ENCODE measurements around the gene MLST8.

The MLST8 gene

DNA sequence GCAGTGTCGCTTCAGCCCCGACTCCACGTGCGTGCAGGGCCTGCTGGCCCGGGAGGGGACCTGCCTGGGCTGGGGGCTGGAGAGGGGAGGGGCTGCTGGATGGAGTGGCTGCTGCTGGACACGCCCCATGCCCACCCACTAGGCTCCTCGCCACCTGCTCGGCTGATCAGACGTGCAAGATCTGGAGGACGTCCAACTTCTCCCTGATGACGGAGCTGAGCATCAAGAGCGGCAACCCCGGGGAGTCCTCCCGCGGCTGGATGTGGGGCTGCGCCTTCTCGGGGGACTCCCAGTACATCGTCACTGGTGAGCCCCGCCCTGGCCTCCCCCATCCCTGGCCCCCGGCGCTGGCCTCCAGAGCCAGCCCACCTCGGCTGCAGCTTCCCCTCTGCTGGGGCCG, 3.1 kb downstream of the MLST8 start:
- in situ Hi-C loops (cut with HindIII; ENCODE audit: low sequenced_read_pairs), result no loop called here

DNA sequence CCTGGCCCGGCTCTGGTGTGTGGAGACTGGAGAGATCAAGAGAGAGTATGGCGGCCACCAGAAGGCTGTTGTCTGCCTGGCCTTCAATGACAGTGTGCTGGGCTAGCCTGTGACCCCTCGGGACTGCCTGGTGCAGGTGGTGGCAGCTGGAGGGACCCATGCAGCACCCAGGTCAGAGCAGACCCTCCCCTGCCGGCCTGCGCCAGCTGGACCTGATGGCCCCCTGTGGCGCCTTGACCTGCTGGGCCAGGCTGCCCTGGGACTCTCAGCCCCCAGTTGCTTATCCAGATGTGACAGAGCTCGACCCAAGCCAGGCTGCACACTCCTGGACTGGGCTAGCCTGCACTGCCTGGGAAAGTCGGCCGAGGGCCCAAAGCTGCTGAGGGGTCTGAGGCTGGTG, 3.5 kb downstream of the MLST8 start:
- in situ Hi-C loops (cut with HindIII; ENCODE audit: low sequenced_read_pairs), result no loop called here

DNA sequence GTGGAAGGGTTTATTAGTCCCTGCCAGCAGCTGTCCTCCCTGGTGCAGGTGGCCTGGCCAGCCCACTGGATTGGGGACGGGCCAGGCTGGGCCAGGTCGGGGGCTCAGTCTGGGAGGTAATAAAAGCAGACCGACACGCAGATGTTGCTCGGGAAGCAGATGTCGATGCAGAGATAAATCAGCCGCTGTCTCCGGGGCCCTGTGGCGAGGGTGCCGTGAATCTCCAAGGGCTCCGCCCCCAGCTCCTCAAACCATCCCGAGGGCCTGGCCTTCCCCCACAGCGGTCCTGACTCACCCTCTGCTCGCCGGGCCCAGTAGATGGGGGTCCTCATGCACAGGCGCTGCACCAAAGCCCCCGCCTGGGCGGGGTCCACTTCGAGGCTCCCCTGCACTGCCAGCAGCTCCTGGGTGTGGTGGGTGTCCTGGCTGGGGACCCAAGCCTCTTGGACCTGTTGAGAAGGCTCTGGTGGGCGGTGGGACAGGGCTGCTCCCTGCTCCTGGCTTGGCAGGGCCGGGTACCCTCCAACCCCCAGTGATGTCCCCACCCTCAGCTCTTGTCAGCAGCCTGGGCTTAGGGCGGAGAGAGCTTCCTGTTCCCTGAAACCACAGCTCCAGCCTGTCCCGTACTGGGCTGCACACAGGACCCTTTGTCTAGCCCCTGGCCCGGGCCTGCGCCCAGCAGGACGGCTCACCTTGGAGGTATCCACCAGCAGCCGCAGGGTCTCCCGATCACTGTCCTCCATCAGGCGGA, 4.2 kb downstream of the MLST8 start:
- in situ Hi-C loops (cut with HindIII; ENCODE audit: low sequenced_read_pairs), result no loop called here

DNA sequence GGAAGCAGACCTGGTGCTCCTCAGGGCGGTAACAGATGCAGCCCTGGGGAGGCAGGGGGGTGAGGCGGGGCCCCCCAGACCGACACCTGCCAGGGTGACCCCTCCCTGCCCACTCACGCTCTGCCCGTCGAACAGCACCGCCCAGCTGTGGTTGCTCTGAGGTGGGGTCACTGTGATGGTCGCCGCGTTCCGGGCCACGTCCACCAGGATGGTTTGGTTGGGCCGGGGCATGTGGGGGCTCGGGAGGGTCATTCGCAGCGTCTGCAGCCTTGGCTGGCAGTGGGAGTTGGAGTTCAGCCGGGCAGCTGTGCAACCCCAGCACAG, 4.7 kb downstream of the MLST8 start:
- in situ Hi-C loops (cut with HindIII; ENCODE audit: low sequenced_read_pairs), result no loop called here

DNA sequence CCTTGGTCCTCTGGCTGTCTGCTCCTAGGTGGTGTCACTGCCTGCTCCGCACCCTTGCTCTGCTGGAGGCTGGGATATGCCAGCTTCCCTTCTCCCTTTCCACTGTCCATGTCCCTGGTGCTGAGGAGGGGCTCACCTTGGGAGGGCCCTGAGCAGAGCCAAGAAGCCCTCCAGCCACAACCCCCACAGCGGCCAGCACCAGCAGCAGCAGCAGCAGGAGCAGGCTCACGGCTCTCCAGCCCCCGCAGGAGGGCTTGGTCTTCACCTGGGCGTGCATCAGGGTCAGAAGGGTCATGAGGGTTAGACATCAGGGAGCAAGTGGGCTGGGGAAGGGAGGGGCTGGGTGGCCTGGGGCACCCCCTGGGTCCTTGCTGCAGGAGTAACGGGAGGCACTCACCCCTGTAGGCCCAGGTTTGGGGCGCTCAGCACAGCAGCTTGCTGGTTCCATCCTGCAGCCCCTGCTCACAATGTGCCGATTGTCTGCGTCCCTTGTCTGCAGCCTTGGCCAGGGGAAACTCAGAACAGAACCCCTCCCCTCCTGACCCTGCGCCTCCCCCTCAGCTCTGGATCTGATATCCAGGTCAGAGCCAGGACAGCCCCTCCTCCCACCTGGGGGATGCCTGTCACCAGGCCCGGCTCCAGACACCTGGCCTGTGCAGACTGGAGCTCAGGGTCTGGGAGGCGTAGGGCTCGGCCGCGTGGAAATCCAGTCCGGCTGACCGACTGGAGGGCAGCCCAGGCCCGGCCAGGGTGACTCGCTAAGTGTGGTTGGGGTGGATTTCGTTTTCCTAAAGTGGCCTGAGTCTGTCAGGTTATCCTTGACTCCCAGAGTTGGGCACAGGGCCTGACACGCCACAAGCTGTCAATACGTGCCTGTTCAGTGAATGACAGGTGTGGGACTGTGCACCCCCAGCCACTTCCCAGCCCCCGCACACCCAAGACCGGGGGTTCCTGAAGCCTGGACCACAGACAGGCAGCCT, 5.4 kb downstream of the MLST8 start, which contains the start of gene BRICD5:
BRICD5 (minus strand) TSS at position 478 of the 980 bp plus-strand sequence; CDS start at position 448, 30 bp downstream.
- in situ Hi-C loops (cut with HindIII; ENCODE audit: low sequenced_read_pairs), result no loop called here

DNA sequence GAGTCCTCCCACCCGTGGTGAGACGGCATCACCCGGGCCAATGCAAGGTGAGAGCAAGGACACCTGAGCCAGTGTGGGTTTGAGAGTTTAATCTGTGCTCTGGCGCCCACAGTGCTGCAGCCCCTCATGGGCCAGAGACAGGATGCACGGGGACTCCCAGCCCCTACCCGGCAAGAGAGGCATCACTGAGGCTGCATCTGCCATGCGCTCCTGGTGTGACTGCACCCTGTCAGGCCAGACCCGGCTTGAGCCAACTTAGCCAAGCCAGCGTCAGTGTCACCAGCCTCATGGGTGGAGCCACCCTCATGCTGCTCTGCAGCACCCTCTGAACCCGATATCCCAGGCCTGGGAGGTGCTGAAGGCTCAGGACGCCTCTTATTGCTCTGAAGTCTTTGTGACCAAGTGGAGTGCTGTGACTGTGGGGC, 6.7 kb downstream of the MLST8 start:
- in situ Hi-C loops (cut with HindIII; ENCODE audit: low sequenced_read_pairs), result no loop called here

DNA sequence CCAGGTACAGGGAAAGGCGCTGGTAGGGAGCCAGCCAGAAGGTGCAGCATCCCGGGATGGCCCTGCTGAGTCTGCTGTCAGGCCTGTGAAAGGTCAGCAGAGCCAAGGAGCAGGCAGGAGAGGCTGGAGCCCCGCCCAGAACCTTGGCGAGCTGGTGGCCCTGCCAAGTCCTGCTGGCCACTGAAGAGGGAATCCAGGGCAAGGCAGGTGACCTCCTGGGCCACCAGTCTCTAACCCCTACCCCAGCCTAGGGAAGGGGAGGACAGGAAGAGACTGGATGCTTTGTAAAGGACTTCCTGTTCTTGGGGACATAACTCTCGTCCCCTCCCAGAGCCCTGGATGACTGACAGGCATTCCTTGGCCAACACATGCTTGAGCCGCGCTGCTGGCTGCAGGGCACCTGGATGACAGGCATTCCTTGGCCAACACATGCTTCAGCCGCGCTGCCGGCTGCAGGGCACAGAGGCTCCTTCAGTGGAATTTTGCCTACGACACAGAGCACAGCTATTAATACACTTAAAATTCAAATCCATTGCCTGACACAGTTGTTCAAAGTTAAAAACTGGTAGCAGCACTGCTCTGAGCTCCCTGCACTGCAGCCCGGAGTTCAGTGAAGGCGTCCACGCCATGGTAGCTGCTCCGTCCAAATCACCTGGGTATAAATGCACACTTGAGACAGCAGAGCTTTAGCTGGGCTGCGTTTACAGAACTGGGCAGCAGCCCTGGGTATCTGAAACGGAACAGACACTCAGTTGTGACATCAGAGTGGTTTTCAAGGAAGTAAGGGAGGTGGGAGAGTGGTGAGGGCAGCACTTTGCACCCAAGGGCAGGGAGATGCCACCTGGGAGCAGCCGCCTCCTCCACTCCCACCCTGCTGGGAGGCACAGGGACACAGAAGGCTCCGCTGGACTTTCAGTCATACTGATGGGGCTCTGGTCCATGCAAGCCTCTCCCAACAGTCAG, 7.4 kb downstream of the MLST8 start:
- in situ Hi-C loops (cut with HindIII; ENCODE audit: low sequenced_read_pairs), result no loop called here

DNA sequence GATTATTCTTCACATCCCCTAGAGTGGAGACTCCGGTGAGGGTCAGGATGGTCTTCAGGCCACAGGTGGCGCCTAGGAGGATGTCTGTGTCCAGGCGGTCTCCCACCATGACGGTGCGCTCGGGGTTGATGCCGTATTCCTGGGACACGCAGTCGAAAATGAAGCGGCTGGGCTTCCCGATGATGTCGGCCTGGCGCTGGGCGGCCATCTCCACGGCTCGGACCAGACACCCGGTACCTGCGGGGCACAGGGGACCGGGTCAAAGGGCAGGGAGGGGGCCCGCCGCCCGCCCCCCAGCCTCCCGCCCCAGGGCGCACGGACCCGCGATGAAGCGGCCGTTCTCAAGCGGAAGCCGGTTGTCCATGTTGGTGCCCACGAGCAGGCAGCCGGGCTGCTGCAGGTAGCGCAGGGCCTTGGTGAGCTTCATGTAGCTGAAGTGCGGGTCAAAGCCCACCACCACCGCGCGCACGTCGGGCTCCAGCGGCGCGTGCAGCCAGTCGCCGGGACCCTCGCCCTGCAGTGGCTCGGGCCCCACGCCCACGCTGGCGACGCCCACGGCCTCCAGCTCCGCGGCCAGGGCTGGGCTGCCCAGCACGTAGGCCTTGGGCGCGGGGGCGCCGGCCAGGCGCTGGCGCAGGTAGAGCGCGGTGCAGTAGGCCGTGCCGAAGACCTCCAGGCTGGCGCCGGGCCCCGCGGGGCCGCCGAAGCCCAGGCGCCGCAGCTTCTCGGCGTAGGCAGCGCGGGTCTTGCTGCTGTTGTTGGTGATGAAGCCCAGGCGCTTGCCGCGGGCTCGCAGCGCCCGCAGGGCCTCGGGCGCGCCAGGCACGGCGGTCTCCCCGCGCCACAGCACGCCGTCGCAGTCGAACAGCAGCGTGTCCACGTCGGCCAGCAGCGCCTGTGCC, 8.8 kb downstream of the MLST8 start:
- in situ Hi-C loops (cut with HindIII; ENCODE audit: low sequenced_read_pairs), result no loop called here

DNA sequence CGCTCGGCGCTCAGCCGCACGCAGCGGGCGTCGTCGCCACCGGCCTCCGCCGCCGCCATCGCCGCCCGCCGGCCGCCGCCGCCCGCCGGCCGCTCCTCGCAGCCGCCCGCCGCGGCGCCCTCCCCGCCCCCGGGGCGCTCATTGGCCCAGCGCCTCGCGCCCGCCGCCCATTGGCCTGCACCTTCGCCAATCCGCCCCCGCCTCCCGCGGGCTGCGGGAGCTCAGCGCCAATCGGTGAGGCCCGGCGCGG, 9.4 kb downstream of the MLST8 start, which contains the start of gene PGP:
PGP (minus strand) TSS at position 122 of the 250 bp plus-strand sequence; CDS start at position 59, 63 bp downstream.
- in situ Hi-C loops (cut with HindIII; ENCODE audit: low sequenced_read_pairs), result no loop called here

DNA sequence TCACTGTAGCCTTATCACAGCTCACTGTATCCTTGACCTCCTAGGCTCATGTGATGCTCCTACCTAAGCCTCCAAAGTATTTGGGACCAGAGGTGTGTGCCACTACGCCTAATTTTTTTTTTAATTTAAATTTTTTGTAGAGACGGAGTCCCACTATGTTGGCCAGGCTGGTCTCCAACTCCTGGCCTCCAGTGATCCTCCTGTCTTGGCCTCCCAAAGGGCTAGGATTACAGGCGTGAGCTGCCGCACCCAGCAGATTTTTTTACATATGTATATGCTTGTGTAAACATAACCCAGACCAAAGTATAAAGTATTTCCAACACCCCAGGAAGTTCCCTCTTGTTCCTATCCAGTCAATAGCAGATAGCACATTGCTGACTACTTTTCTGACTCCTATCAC, 11.1 kb downstream of the MLST8 start:
- in situ Hi-C loops (cut with HindIII; ENCODE audit: low sequenced_read_pairs), result no loop called here

DNA sequence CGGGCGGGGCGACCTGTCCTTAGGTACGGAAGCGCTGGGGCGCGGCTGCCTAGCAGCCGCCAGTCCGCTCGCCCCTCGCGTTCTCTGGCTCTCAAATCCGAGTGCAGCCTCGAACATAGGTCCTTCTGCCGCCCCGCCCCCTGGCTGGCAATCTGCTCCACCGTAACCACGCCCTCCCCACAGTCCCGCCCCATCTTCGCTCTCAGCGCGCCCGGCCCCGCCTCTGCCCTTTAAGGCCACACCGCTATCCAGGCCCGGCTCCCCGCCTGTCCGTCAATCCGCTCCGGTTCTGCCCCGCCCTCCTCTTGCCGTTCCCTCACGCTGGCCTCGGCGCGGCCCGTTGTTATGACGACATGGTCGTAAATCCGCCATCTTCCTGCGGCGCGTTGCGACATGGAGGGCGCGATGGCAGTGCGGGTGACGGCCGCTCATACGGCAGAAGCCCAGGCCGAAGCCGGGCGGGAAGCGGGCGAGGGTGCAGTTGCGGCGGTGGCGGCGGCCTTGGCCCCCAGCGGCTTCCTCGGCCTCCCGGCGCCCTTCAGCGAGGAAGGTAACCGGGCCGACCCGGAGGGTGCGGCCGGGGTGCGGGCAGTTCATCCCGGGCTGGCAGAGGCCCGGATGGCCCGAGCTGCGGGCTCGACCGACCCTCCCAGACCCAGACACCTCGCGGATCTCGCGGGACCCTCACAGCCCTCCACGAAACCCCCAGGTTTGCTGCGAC, 18.1 kb downstream of the MLST8 start, which contains the start of gene E4F1:
E4F1 (plus strand) TSS at position 371 of the 721 bp plus-strand sequence; CDS start at position 394, 23 bp downstream.
- in situ Hi-C loops (cut with HindIII; ENCODE audit: low sequenced_read_pairs), result no loop called here

DNA sequence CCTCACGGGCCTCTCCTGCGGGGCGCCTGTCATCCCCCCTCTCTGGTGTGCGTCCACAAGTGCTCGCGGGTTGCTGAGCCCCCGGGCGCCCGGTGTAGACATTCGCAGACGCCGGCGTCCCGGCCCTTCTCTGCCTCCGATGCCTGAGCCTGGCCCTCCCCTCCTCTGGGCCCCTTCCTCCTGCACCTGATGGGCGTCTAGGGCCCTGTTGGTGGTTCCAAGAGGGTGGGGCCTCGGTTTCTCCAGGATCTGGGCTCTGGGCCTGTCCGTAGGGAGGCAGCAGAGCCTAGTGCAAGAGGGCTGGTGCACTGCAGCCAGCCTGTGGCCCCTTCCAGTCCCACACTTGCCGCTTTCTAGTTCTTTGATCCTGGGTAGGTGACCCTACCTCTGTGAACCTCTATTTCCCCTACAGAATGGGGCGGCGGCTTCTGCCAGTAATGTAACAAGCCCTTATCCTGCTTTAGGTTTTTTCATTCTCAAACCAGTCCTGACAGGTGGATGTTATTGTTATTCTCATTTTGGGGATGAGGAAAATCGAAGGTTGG, 18.8 kb downstream of the MLST8 start:
- in situ Hi-C loops (cut with HindIII; ENCODE audit: low sequenced_read_pairs), result no loop called here

DNA sequence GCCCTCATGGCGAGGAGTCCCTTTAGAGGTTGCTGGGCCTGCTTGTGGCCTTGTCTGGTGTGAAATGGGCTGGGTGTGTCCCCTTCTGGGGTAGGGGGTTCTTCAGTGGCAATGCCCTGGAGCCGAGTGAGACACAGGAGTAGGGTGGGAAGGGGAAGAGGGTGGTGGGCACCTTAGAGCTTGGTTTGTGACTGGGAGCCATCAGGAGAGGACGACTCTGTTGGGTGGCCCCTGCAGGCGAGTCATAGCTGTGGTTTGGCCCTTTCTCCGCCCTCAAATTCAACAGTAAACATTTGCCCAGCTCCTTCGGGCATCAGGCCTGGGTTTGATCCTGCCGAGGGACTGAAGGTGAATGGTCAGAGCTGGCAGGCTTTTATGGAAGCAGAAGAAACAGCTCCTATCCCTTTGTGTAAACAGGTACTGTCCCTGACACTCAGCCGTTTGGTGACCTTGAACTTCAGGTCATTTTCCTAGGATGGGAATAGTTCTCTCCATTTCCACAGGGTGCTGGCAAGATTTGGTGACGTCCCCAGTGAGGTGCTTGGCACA, 21.1 kb downstream of the MLST8 start:
- in situ Hi-C loops (cut with HindIII; ENCODE audit: low sequenced_read_pairs), result no loop called here

DNA sequence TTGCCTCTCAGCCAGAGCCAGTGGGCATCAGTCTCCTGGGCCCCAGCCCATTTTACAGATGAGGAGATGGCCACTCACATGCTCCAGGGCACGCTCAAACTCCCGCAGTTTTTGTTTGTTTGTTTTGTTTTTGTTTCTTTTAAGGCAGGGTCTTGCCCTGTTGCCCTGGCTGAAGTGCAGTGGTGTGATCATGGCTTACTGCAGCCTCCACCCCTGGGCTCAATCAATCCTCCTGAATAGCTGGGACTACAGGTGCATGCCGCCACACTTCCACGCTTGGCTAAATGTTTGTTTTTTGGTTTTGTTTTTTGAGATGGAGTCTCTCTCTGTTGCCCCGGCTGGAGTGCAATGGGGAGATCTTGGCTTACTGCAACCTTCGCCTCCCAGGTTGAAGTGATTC, 21.7 kb downstream of the MLST8 start:
- in situ Hi-C loops (cut with HindIII; ENCODE audit: low sequenced_read_pairs), result no loop called here

DNA sequence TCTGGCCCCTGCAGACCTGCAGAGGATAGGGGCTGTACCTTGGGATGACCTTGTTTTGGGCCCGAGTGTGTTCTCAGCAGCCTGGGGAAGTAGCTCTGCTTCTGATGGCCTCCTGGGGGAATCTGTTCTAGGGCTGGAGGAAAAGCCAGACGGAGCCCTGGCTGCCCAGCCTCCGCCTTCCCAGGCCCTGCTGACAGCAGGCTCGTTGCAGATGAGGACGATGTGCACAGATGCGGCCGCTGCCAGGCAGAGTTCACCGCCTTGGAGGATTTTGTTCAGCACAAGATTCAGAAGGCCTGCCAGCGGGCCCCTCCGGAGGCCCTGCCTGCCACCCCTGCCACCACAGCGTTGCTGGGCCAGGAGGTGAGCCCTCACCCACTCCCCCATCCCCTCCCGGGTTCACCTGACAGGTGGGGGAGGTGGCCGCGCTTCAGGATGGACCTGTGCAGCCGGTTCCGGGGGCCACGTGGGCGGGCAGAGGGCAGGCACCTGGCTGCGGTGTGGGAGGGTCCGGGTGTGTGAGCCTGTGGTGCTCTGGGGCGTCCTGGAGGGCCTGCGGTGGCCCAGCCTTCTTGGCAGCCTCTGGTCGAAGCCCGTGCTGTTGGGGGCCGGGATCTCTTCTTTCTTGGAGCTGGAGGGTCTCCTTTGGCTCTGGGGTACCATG, 23.0 kb downstream of the MLST8 start:
- in situ Hi-C loops (cut with HindIII; ENCODE audit: low sequenced_read_pairs), result no loop called here

DNA sequence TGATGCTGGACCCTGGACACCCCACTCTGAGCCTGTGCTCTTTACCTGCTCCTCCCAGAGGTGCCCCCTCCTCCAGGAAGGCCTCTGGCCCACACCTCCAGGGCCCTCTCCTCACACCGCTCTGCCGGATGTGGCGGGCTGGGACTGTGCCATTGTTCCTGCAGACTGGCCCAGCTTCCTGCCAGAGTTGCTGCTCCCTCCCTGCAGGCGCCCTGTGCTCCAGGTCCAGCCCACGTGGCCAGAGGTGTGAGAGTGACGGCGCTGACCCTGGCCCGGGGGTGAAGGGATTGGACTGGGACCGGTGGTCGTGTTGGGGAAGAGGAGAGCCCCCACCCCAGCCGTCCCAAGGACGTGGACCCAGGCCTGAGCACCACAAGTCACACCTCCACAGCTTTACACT, 23.8 kb downstream of the MLST8 start:
- in situ Hi-C loops (cut with HindIII; ENCODE audit: low sequenced_read_pairs), result no loop called here

DNA sequence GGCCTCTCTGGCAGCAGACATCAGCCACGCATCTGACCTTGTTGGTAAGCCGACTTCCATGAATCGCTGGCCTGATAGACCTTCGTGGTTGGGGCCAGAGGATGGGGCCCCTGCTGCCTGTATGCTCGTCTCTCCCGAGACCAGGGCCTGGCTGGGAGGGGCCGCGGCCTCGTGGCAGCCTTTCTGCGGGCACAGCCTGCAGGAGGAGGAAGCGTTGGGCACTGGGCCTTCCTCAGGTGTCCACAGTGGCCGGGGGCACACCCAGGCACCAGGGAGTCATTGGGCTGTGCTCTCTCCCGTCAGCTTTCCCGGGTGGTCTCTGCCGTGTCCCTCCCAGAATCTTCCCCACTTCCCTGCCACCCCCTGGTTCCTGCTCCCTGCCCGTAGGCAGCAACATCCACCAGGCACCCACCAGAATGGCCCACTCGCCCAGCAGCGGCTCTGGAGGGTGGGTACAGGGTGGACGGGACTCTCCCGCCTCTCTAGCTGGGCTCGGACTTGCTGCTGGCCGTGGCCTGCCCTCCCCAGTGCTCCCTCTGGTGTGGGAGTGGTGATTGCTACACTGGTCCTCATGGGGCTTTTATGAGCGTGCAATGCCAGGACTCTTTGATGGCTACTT, 24.5 kb downstream of the MLST8 start:
- in situ Hi-C loops (cut with HindIII; ENCODE audit: low sequenced_read_pairs), result no loop called here

DNA sequence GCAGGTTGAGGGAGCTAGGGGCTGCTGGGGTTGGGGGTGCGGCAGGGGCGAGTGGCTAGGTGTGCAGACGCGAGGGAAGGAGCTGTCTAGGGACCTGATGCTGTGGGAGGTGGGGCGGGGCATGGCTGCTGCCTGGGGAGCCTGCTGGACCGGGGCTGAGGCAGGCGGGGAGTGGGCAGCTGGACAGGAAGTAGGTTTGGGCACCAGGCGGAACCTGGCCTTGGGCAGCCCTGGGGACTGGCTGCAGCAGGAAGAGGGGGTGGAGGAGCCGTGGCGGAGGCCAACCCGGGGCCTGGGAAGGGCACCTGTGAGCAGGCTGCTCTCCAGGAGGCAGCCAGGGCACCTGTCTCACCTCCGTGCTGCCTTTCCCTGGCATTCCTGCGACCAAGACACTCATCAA, 25.1 kb downstream of the MLST8 start:
- in situ Hi-C loops (cut with HindIII; ENCODE audit: low sequenced_read_pairs), result no loop called here

Measured in DLD1 (cell line).